Mucosa of descending colon (tissue), 3 donors: ENCODE measurements around the gene CSF2. TPM values are rescaled to one million over a fixed set of nuclear protein-coding genes. Genes with fewer than 3 reads are reported as not detected.
A peak's percentile ranks its signal among the peaks of the same experiment; 100 is the strongest.

Experiments
- ATAC-seq: fragments of 200-7000 bp; cut with Tn5 transposase; one replicate; pipeline ENCODE4 v1.9.1; 2020; ENCODE audit warnings: mild to moderate bottlenecking, moderate library complexity
- DNase-seq, 3 donors: peaks; one replicate each; pipeline ENCODE4 v3.0.0-alpha.2; 2020
- H3K36me3 ChIP-seq: fragments of 200-600 bp; one replicate; pipeline ENCODE4 v1.8.0; 2021; ENCODE audit warnings: low read depth, mild to moderate bottlenecking
- H3K4me1 ChIP-seq: fragments of 200-600 bp; one replicate; pipeline ENCODE4 v1.8.0; 2021; ENCODE audit warnings: low read depth, mild to moderate bottlenecking
- H3K4me3 ChIP-seq: fragments of 200-600 bp; one replicate; pipeline ENCODE4 v1.8.0; 2021; ENCODE audit warnings: mild to moderate bottlenecking
- H3K9me3 ChIP-seq: fragments of 200-600 bp; one replicate; pipeline ENCODE4 v1.8.0; 2021; ENCODE audit warnings: mild to moderate bottlenecking
- CTCF ChIP-seq: fragments of 200-600 bp; IDR thresholded peaks from one replicate; pipeline ENCODE4 v1.8.0; 2022; ENCODE audit warnings: antibody characterized with exemption, mild to moderate bottlenecking
- intact Hi-C, 2 donors: fragments of 100-400 bp; cut with DNase I in 1 of 2; cut with micrococcal nuclease in 1 of 2; formaldehyde crosslinking; loops; one replicate each; pipeline versions ENCODE4 v1.11.0 to v1.11.1; 2022; cut with DNase I, micrococcal nuclease
- total RNA-seq, 3 donors: library from RNA; stranded (reverse); fragmentation: NEBNext Ultra II Directional in 2 of 3; extraction: Animal tissue kit (Norgen Biotek cat#: 25700) in 2 of 3; gene quantifications; one replicate each; pipeline versions ENCODE4 v1.2.1 to v1.2.4, GENCODE V29; 2021 to 2023
- donor health status: DM: no; HTN: no; CAD: no; lungs with moderate emphysema.
- donor health status: DM: no; HTN: no; CAD: no.
- donor health status: DM: no; HTN: yes; CAD: no.

The CSF2 gene
- total RNA-seq, 3 donors from 2014 or later = not detected

- no peaks in the 10 kb centered on the region for H3K4me1 ChIP-seq
- no peaks in the 10 kb centered on the region for H3K9me3 ChIP-seq
- no peak for TF ChIP-seq CTCF
- intact Hi-C loops = no loop called here
- DNase-seq (no peak), ATAC-seq (no peak)
- H3K36me3 ChIP-seq = no peaks in the 10 kb centered on the region
- H3K4me3 ChIP-seq = no peak overlapping the region
Observed at GRCh38 chr5:132081458-132081857, 7.9 kb downstream of the CSF2 start.

- no peaks in the 10 kb centered on the region for H3K4me1 ChIP-seq
- no peak for TF ChIP-seq CTCF
- H3K36me3 ChIP-seq = no peaks in the 10 kb centered on the region
- DNase-seq (no peak), ATAC-seq (no peak)
- H3K9me3 ChIP-seq = no peaks in the 10 kb centered on the region
- no peak overlapping the region for H3K4me3 ChIP-seq
- intact Hi-C loops = no loop called here
Observed at GRCh38 chr5:132082329-132083023, 8.9 kb downstream of the CSF2 start.

GRCh38 chr5:132083071-132083678, 9.6 kb downstream of the CSF2 start:
- intact Hi-C loops = no loop called here
- no peaks in the 10 kb centered on the region for H3K9me3 ChIP-seq
- no peak for DNase-seq
- no peak overlapping the region for H3K4me3 ChIP-seq
- no peaks in the 10 kb centered on the region for H3K4me1 ChIP-seq
- ATAC-seq = no peak
- H3K36me3 ChIP-seq = no peaks in the 10 kb centered on the region
- TF ChIP-seq CTCF = no peak

- H3K9me3 ChIP-seq = no peaks in the 10 kb centered on the region
- TF ChIP-seq CTCF = no peak
- no peaks in the 10 kb centered on the region for H3K36me3 ChIP-seq
- ATAC-seq (no peak), DNase-seq (no peak)
- intact Hi-C loops = no loop called here
- H3K4me3 ChIP-seq = no peak overlapping the region
- H3K4me1 ChIP-seq = no peaks in the 10 kb centered on the region
Observed at GRCh38 chr5:132085686-132086085, 12.1 kb downstream of the CSF2 start.

- ATAC-seq (peak; percentile 61), DNase-seq (peak in 1 of 3 donors; percentile 20)
- no peak overlapping the region for H3K4me3 ChIP-seq
- no peaks in the 10 kb centered on the region for H3K9me3 ChIP-seq
- no peak for TF ChIP-seq CTCF
- H3K36me3 ChIP-seq = no peaks in the 10 kb centered on the region
- intact Hi-C loops = no loop called here
- H3K4me1 ChIP-seq = no peaks in the 10 kb centered on the region
Observed at GRCh38 chr5:132086277-132086794, 12.7 kb downstream of the CSF2 start.
